Esophagus muscularis mucosa (tissue), 3 donors: ENCODE measurements around the gene TBC1D2.

Experiments
- POLR2A ChIP-seq: fragments of 450-650 bp; IDR thresholded peaks from one replicate; pipeline ENCODE4 v1.6.1; 2017; ENCODE audit warnings: antibody characterized with exemption, moderate library complexity, mild to moderate bottlenecking, low read depth
- TF ChIP-seq, protein P1 (sequence below), 3 experiments: fragments of 200-600 bp in 2 of 3; fragments of 450-650 bp in 1 of 3; sonication (generic) in 2 of 3; IDR thresholded peaks; one replicate each; pipeline ENCODE4 v1.5.1; 2017 to 2019; ENCODE audit warnings: antibody characterized with exemption in 3 of 3, mild to moderate bottlenecking in 2 of 3, moderate library complexity in 1 of 3

DNA sequence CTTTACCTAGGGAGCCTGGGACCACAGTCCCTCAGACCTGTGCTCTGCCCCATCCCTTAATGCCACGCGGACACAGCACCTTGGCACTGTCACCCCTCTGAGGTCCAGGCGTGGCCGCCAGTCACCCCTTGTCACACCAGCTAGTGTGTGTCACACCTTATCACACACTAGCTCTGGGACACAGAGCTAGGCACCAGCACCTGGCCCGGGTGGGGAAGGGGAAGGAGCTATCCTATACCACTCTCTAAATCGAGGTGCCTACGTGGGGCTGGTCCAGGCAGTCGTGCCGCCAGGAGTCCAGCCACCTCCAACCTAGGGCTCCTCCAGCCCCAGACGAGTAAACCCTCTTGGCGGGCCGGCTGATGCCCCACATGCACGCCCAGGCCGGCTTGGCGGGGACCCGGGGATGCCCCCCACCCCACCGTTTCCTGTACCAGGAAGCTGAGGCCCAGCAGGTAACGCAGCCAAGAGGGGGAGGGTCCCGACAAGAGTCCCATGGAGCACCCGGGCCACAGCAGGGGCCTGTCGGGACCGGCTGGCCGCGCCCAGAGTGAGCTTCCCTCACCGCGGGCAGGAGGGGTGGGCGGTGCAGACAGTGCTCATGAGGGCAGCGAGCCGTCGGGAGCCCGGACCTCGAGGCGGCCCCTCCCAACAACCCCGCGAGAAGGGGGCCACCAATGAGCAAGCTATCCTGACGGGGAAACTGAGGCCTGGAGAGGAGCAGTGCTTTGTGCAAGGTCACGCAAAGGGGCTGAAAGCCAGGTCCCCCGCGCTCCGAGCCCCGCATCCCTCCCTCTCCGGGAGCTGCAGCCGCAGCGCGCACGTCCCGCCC lies 63.6 kb downstream of the TBC1D2 start:
- TF ChIP-seq, protein P1, sequence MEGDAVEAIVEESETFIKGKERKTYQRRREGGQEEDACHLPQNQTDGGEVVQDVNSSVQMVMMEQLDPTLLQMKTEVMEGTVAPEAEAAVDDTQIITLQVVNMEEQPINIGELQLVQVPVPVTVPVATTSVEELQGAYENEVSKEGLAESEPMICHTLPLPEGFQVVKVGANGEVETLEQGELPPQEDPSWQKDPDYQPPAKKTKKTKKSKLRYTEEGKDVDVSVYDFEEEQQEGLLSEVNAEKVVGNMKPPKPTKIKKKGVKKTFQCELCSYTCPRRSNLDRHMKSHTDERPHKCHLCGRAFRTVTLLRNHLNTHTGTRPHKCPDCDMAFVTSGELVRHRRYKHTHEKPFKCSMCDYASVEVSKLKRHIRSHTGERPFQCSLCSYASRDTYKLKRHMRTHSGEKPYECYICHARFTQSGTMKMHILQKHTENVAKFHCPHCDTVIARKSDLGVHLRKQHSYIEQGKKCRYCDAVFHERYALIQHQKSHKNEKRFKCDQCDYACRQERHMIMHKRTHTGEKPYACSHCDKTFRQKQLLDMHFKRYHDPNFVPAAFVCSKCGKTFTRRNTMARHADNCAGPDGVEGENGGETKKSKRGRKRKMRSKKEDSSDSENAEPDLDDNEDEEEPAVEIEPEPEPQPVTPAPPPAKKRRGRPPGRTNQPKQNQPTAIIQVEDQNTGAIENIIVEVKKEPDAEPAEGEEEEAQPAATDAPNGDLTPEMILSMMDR (IDR thresholded peaks at IDR 0.05), result no peak
- TF ChIP-seq POLR2A, result no peak
